Fibroblast of skin of left quadriceps (primary cell): ENCODE results near the gene KCNJ10.
A peak's percentile ranks its signal among the peaks of the same experiment; 100 is the strongest.
"Not testable (repeated sequence)": the region's sequence is repeated elsewhere in the genome, so short reads cannot be mapped to it uniquely, and the experiment has no call there.

Source experiments
- DNase-seq, 2 experiments: peaks; one replicate each; pipeline ENCODE4 v3.0.0-alpha.2; 2013; ENCODE audit warnings: low read depth in 2 of 2

Gene KCNJ10

DNA sequence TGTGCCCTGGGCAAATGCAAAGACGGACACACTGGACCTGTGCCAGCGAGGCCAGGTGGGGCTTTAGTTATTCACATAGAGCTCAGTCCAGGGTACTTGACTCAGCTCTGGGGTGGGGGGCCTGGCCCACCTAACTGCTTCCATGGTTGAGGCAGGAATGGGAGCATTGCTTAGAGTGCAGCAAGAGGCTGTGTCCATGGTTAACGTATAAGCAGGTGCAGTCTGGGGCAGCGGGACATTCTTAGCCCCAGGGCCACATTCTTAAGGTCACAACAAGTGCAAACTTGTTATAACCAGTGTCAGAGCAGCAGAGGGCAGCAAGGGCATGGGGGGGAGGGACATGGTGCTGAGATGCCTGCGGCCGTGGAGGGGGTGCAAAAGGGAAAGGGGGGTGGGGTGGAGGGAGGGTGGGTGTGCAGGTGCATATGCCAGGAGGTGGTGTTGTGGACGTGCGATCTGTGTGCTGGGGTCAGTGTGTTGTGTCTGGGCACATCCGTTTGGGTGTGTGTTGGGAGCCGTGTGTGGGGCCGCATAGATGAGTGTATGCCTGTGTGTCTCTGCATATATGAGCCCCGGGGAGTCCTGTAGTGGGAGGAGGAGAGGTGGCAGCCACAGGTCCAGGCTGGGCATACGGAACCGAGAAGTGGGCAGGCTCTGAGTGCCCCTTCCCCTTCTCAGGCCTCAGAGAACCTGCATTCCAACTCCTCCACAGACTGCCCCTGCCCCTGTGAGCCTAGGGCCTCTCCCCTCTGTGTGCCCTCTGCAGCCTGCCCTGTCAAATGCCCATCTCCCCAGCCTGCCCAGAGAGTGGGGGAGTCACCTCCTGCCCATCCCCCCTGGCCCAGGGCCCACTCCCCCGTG is 8.4 kb downstream of the KCNJ10 start:
- no peak for DNase-seq

- no peak for DNase-seq
These were observed 11.9 kb downstream of the KCNJ10 start for GRCh38 chr1:160058087-160058486.

DNA sequence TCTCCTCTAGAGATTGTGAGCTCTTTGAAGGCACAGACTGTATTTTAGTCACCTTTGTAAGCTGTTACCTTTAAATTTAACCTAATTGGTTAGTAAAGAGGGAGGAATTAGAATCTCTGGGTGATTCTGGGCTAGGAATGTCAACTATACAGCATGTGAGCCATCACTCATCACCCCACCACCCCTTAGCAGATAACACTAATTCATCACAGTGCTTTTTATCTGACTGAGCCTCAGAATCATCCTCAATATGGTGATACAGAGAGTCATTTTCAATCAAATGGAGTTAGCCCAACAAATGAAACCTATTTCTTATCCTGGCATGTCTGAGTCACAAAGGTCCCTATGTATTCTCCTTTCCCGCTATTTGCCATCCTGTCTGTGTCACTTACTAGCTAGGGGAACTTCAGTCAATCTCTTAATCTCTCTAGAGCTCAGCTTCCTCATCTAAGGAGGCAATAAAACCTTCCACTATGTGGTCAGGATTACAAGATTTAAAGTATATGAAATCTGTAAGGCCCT is 13.3 kb downstream of the KCNJ10 start:
- DNase-seq, result no peak

- no peak for DNase-seq
These were observed 16.2 kb downstream of the KCNJ10 start for GRCh38 chr1:160053548-160054365.

DNA sequence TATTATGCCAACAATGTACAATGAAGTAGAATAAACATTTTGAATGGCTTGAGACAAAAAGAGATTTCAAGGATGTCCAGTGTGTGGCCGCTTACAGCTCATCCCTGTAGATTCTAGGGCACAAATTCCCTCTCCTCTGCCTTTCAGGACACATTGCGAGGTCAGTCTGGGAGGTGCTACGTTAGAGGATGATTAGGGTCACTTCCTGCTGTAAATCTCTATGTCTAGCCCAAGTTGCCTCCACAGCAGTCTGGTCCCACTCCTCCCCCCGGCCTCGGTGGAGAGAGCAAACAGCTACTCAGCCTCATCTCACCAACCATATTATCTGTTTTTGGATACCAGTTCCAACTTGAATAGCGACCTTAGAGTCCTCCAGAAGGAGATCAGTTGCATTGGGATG is 17.0 kb downstream of the KCNJ10 start:
- no peak for DNase-seq

DNA sequence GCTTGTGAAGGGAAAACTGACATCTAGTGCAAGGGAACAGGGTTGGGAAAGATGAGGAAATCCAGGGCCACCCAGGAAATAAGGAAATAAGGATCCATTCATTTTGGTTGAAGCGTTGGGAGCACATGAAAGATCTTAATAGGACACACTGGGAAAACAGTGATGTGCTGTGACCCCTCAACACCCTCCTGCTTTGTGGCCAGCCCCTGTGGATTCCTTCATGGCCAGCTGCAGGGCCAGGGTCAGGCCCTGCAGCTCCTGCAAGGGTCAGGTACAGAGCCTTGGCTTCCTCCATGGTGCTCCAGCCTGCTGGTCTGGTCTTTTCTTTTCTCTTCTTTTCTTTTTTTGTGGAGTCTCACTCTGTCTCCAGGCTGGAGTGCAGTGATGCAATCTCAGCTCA is 19.3 kb downstream of the KCNJ10 start:
- DNase-seq, result no peak

DNA sequence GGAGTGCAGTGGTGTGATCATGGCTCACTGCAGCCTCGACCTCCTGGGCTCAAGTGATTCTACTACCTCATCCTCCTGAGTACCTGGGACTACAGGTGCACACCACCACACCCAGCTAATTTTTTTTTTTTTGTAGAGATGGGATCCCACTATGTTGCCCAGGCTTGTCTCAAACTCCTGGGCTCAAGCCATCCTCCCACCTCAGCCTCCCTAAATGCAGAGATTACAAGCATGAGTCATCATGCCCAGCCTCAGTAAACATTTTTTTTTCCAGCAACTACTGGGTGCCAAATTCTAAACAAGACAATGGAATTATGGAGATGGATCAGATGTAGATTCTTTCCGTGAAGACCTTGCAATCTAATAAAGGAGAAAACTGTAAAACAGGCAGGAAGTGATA is 19.8 kb downstream of the KCNJ10 start:
- not testable (repeated sequence) for DNase-seq

GRCh38 chr1:160049101-160049500 is 20.9 kb downstream of the KCNJ10 start:
- DNase-seq, result no peak

DNA sequence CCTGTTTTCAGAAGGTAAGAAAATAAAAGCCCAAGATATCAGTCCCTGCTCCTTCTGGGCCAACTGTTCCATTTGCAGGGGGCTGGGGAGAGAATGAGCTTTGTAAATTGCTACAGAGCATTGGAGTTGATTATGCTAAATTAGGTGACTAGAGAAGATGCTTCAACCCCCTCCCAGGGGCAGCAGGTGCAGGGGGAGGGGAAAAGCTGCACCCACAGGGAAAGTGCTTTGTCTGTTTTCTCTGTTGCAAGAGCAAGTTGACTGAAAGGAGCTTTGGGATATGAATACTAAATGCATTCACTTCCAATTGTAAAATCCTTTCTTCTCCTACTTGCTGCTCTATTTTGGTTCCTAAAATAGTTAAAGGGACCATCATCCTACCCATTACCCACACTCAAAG is 21.6 kb downstream of the KCNJ10 start:
- no peak for DNase-seq

DNA sequence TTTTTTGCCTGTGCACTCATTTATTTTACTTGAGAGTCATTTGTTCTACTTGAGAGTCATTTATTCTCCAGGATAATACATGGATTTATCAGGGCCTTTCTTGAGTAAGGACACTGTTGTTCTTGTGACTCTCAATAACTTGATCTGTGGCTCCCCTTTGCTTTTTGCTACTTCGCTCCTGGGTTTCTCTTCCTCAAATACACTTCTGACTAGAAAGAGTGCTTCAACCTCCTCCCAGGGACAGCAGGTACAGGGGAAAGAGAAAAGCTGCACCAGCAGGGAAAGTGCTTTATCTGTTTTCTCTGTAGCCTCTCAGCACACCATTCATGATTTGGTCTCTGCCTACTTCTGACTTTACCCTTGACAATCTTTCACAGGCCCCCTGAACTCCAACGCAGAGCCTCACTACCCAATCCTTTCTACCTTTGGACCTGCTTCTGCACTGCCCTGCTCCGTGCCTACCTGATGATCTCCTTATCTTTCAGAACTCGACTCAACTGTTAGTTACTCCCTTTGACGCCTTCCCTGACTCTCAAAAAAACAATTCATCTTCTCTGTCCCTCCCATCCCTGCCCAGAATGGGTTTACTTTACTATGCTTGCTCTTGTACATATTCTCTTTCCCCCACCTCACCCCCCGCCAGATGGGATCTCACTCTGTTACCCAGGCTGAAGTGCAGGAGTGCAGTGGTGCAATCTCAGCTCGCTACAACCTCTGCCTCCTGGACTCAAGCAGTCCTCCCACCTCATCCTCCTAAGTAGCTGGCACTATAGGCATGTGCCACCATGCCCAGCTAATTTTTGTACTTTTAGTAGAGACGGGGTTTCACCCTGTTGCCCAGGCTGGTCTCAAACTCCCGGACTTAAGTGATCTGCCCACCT is 22.6 kb downstream of the KCNJ10 start:
- DNase-seq, result no peak

GRCh38 chr1:160046494-160047110 is 23.4 kb downstream of the KCNJ10 start:
- peak in 1 of 2 experiments; percentile 3 for DNase-seq

DNA sequence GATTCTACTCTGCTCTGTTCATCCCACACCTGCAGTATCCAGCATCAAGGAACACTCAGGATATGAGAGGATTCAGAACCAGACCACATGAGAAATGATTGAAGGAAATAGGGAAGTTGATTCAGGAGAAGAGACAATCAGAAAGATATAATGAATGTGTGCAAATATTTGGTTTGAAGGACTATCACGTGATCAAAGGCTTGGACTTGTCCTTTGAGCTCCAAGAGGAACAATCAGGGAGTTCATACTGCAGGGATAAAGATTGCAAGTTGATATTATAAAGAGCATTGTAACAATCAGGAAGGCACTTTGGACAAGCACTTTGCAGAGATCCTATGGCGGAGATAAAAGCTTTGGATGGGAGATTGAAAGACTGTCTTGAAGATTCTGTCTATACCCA is 24.3 kb downstream of the KCNJ10 start:
- DNase-seq, result no peak

GRCh38 chr1:160043543-160043942 is 26.4 kb downstream of the KCNJ10 start:
- DNase-seq, result no peak

DNA sequence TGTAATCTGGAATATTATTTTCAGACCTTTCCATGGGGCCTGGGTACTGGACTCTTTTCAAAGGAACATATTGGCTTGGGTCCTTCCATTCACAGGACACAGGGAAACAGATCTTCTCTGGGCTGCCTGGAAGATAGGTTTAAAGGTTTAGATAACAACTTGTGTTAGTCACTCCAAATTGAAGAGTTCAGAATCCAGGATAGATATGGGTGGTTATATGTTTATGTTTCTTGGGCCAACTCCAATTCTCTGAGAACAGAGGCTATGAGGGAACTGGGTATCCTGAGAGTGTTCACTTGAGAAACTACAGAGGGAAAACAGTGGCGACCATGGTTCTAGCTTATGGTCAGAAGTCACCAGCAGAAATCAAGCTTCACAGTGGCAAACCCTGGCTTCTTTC is 29.5 kb downstream of the KCNJ10 start:
- no peak for DNase-seq

- DNase-seq, result no peak
These were observed 37.7 kb downstream of the KCNJ10 start for GRCh38 chr1:160032165-160032820.

DNA sequence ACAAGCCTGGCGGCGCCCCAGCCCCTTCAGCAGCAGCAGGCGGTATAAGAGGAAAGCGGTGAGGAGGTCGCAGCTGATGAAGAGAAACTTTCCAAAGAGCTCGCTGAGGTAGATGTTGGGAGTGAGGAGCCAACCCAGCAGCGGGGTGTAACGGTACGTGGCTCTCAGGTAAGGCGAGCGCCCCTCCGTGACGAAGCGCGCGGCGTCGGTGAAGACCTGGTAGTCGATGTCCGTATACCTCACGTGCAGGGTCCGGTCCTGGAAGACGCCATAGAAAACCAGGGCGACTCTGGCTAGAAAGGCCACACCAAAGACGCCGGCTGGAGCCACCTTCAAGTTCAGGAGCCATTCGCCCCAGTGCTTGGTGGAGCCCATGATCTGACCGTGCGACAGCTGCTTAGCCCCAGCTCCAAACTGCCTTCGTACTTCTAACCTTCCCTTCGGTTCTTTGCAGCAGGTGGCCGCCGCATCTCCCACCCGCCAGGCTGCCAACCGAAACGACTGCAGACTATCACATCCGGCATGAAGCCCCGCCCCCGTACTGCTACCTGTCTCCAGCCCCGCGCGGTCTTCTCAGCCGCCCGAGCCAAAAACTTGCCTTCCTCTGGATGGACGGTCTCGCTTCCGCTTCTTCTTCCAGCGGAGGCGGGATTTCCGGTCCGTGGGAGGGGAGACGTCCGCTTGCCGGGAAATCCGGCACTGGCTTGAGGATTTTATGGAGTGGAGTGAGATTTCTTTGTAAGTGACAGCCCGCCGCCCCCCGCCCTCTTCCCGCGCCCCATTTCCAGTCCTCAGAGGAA is 38.4 kb downstream of the KCNJ10 start, which contains the start of gene PIGM:
Gene PIGM (minus strand): TSS at position 626 of the 800 bp plus-strand sequence. CDS start 251 bp downstream, at position 375.
- peak; percentile 72 to 77 for DNase-seq

DNA sequence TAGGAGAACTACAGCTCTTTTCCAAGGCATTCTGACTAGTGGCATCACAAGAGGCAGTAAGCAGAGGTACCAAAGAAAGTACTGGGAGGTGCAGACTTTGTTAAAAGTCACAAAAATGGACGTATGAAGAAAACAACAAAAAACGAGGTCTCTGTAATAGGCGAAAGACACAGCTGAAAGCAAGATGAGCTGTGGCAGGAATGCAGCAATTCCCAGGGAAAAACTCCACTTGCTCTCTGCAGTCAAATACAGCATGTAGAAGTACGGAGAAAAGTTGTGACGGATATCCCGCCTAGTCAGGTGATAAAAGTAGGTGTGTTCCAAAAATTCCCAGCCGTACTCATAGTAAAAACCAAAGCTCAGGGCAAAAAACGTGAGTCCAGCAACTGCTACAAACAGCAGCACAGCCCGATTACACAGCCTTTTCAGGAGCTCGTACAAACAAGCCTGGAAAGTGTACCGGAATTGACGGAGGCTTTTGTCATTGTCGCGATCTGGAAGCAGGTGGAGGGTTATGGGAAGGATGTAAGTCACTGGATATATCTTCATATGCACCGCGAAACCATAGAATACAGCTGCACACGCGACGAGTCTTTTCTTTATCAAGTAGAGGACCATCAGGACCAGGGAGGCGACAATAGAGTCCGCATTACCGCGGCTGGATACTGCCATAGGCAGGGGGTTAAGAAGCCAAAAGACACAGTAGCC is 39.1 kb downstream of the KCNJ10 start:
- DNase-seq, result no peak

GRCh38 chr1:160028426-160028825 is 41.5 kb downstream of the KCNJ10 start:
- DNase-seq, result no peak

DNA sequence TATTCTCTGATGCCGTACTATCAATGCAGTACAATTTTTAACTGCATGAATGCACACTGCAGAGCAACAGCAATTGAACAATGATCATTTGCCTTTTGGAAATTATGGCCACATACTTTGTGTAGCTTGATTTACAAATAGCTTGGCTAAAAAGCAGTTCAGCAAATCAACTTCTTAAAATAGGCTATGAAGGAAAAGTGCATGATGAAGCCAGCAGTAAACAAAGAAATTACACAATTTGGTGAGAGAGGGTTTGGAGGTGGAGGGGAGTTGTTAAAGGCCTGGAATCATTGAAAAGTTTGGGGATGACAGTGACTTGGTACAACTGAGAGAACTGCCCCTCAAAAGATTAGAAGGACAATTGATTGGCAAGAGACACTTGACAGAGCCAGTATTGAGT is 44.6 kb downstream of the KCNJ10 start:
- no peak for DNase-seq
